GM23248 (cell line): ENCODE data around the gene CDCA8.

Experiments
- EZH2 ChIP-seq: fragments of 200-600 bp; sonication (generic); IDR thresholded peaks from 2 replicates; pipeline ENCODE4 v1.6.1; 2018; ENCODE audit warnings: antibody characterized with exemption, mild to moderate bottlenecking; ENCODE audit not compliant: insufficient read depth, poor library complexity, severe bottlenecking
- EZH2phosphoT487 ChIP-seq: fragments of 200-600 bp; sonication (generic); IDR thresholded peaks from 2 replicates; pipeline ENCODE4 v1.6.1; 2018; ENCODE audit warnings: antibody characterized with exemption, moderate library complexity, mild to moderate bottlenecking, low read depth; ENCODE audit not compliant: insufficient read depth

- TF ChIP-seq EZH2: no peak
- no peak for TF ChIP-seq EZH2phosphoT487
These were observed 30.1 kb upstream of the CDCA8 start for GRCh38 chr1:37662031-37662755.
